Fibroblast of pulmonary artery (primary cell): ENCODE measurements around the gene METTL25B.

Experiments
- DNase-seq: peaks from one replicate; pipeline ENCODE4 v3.0.0-alpha.2; 2010; ENCODE audit warnings: low read depth
- H3K4me3 ChIP-seq: replicated peaks from 2 replicates; pipeline ENCODE4 v1.5.1; 2011; ENCODE audit warnings: low read depth, mild to moderate bottlenecking, control low read depth, low read length, moderate library complexity
- TF ChIP-seq, protein P1 (sequence below): IDR thresholded peaks from 2 replicates; pipeline ENCODE4 v1.5.1; 2011; ENCODE audit warnings: mild to moderate bottlenecking, control low read depth, low read length, inconsistent platforms; ENCODE audit errors: missing control alignments

The METTL25B gene

DNA sequence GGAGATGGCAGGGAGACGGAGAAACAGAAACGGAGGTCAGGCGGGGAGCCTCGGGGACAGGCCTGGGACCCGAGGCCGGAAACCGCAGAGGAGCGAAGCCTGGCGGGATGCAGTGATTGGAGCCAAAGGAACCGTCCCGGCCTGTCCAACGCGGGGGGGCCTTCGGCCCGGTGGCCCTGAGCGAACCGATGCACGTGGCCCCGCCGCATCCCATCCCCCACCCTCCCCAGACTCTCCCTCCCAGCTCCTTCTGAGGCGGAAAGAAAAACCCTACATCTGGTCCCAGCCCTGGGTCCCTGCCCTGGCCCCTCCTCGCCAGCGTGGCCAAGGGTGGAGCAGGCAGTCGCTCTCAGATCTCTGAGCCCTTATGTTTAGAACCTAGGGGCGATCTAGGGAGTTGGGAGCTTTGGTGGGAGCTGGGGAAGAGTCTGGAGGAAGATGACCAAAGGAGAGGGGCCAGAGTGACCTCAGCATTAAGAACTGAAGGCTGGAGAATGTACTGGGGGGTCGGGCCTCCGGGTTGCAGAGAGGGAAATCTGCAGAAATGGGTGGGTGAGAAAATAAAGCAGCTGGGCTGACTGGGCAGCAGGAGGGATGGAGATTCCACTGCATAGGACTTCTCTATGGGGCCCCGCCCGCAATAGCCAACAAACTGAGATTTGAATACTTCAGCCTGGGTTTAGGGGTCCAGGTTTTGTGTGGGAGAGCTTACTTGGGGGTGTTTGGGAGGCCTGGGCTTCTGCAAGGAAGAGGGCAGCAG lies 21.4 kb upstream of the METTL25B start:
- H3K4me3 ChIP-seq: no peak overlapping the region
- TF ChIP-seq, protein P1, sequence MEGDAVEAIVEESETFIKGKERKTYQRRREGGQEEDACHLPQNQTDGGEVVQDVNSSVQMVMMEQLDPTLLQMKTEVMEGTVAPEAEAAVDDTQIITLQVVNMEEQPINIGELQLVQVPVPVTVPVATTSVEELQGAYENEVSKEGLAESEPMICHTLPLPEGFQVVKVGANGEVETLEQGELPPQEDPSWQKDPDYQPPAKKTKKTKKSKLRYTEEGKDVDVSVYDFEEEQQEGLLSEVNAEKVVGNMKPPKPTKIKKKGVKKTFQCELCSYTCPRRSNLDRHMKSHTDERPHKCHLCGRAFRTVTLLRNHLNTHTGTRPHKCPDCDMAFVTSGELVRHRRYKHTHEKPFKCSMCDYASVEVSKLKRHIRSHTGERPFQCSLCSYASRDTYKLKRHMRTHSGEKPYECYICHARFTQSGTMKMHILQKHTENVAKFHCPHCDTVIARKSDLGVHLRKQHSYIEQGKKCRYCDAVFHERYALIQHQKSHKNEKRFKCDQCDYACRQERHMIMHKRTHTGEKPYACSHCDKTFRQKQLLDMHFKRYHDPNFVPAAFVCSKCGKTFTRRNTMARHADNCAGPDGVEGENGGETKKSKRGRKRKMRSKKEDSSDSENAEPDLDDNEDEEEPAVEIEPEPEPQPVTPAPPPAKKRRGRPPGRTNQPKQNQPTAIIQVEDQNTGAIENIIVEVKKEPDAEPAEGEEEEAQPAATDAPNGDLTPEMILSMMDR: no peak
- DNase-seq: no peak

DNA sequence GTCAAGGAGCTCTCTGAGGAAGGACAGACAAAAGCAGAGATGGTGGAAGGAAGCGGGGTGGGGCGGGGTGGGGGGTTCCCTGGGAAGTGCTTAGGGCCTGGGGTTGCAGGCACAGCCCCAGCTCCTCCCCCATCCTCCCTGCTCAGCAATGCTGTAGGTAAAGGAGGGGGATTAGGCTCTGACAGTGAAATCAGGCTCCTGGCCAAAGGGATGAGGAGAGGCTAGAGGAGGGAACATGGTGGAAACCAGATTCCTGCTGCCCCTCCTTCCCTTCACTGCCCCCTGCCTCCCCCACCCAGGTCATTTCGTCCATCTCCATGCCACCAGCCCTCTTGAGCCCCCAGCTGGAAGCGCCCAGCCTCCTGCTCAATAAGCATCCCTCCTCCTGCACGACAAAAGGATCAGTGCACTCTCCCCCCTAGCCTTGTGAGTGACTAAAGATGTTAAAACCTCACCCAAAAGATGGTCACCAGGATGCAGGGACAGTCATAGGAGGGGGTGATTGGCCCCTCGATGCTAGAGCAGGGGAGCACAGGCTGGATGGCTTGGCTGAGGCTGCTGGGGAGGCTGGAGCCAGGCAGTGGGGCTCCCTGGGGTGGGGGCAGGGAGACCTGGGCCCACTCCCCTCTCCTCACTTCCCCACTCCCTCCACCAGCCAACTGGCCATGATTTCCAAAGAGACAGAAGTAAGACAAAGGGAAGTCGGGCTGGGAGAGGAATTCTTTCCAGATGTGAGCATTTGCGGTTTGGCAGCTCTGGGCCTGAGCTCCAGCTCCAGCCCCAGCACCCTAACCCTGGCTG lies 20.7 kb upstream of the METTL25B start:
- TF ChIP-seq, protein P1: no peak

DNA sequence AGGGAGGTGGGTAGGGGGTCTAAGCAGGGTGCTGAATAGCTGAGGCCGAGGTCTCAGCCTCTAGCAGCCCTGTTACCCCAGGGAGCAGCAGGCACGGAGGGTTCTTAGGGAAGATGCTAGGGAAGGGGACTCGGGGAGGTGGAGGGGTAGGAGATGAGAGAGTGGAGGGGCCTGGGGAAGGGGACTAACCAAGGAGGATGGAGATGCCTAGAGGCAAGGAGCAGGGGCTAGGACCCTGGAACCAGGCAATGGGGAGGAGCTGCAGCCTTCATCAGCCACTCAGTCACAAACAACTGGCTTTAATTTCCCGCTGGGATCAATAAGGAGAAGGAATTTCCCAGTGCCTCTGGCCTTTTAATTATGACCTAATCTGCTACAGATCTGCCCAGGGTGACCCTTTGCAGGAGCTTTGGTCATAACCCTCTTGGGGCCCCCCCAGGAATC lies 20.0 kb upstream of the METTL25B start:
- H3K4me3 ChIP-seq: no peak overlapping the region
- TF ChIP-seq, protein P1: no peak
- DNase-seq: no peak

More for the DNA sequence above, 20.7 kb upstream of the METTL25B start:
- no peak overlapping the region for H3K4me3 ChIP-seq
- no peak for DNase-seq

DNA sequence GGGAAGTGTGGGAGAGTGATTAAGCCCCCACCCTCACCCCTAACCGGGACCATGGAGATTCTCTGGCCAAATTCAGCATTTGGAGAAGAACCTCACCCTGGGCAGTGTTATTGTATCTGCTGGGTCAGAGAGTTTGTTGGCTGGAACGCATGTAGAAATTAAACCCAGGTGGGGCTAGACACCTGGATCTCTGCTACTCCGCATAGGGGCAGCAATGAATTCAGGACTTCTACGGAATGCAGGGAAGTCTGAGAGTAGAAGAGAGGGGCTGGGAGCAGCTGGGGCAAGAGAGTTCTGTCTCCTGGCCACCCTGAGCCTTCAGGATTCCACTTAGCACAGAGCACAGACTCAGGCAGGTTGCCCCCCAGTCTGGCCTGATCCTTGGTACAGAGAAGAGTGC lies 19.2 kb upstream of the METTL25B start:
- no peak overlapping the region for H3K4me3 ChIP-seq
- DNase-seq: no peak
- TF ChIP-seq, protein P1: no peak

DNA sequence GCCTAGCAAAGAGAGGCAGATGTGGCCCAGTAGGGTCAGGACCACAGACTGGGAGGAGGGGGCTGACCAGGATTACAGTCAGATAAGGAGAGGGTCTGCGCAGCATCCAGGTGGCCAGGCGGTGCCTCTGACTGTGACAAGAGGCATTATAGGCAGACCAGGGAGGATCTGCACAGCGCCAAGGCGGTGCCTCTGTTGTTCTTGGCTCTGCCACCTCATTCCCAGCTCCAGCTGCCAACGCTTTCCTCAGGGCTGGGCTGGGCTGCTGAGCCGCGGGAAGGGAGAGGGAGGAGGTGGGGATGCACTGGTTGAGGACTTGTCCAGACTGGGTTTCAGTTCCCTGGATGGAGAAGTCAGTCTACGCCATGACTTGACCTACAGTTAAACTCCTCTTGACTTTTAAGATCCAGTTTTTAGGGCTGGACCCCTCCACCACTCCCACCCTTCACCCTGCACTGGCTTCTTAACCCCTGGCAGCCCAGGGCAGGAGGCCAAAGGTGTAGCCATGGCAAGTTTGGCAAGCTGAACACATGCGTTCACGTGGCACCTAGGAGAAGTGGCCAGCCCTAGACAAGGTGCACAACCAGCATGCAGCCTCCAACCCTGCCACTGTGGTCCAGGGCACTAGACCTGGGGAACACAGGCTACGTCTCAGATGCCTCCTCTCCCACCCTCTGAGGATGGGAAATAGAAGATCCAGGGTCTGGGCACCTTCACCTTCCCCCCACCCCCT lies 18.3 kb upstream of the METTL25B start:
- TF ChIP-seq, protein P1: no peak
- DNase-seq: peak; percentile 67
- no peak overlapping the region for H3K4me3 ChIP-seq

DNA sequence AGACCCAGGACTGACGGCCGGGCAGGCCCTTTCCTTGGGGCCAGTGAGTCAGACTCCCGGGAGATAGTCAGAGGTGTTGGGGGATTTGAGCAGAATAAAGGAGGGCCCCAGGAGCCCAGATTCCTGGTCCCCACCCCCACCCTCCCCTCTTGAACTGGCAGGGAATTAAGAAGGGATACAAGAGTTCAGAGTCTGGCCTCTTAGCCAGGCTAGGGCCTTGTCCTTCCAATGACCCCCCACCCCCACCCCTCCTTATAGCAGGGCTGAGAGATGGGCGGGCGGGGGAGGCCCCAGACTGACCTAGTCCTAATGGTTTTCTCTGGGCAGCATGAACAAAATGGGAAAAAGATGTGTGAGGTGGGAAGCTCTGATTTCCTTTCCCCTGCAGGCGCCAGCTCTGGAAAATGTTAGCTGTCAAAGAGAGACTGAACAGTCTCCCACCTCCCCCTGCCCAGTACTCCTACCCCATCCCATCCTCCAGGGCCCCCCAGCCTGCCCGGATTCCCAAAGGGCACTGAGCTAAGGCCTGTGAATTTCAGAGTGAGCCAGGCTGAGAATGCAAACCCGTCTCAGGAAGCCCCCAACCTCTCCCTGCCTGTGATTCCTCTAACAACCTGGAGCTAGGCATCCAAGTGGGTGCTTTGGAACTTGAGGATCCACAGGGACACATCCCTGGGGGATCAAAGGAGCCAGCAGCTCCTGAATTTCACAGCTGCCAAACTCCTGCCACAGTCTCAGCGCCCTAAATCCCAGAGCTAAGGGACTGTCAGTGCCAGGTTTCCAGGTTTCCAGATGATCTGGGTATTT lies 17.1 kb upstream of the METTL25B start:
- TF ChIP-seq, protein P1: no peak
- DNase-seq: no peak

More for the DNA sequence above, 17.1 kb upstream of the METTL25B start:
- no peak overlapping the region for H3K4me3 ChIP-seq
